IMR-90 (cell line): Measurements from ENCODE around the gene PPARD.

ENCODE experiments used
- BHLHE40 ChIP-seq: fragments of 150-350 bp; IDR thresholded peaks from 2 replicates; pipeline ENCODE4 v1.6.1; 2016; ENCODE audit warnings: mild to moderate bottlenecking, low read depth, low read length
- CEBPB ChIP-seq: IDR thresholded peaks from 2 replicates; pipeline ENCODE4 v1.6.1; 2012; ENCODE audit warnings: low read depth, low read length, improper control_type of control experiment
- FOS ChIP-seq: fragments of 150-350 bp; IDR thresholded peaks from 2 replicates; pipeline ENCODE4 v1.6.1; 2016; ENCODE audit warnings: low read depth, low read length
- MAZ ChIP-seq: IDR thresholded peaks from 2 replicates; pipeline ENCODE4 v1.6.1; 2012; ENCODE audit warnings: low read depth, mild to moderate bottlenecking, low read length, improper control_type of control experiment, moderate library complexity, borderline replicate concordance
- MXI1 ChIP-seq: IDR thresholded peaks from 2 replicates; pipeline ENCODE4 v1.6.1; 2012; ENCODE audit warnings: low read depth, mild to moderate bottlenecking, low read length, moderate library complexity, borderline replicate concordance
- NFE2L2 ChIP-seq: fragments of 150-350 bp; IDR thresholded peaks from 2 replicates; pipeline ENCODE4 v1.6.1; 2016; ENCODE audit warnings: low read depth, mild to moderate bottlenecking, low read length
- POLR2A ChIP-seq: IDR thresholded peaks from 2 replicates; pipeline ENCODE4 v1.6.1; 2012; ENCODE audit warnings: mild to moderate bottlenecking, low read depth, low read length
- RAD21 ChIP-seq: IDR thresholded peaks from 2 replicates; pipeline ENCODE4 v1.6.1; 2012; ENCODE audit warnings: low read length, improper control_type of control experiment
- RCOR1 ChIP-seq: IDR thresholded peaks from 2 replicates; pipeline ENCODE4 v1.6.1; 2012; ENCODE audit warnings: mild to moderate bottlenecking, low read length, improper control_type of control experiment; ENCODE audit not compliant: insufficient replicate concordance
- RFX5 ChIP-seq: IDR thresholded peaks from 2 replicates; pipeline ENCODE4 v1.8.0; 2012; ENCODE audit warnings: low read depth, mild to moderate bottlenecking, low read length, moderate library complexity
- SMC3 ChIP-seq: fragments of 150-350 bp; IDR thresholded peaks from 2 replicates; pipeline ENCODE4 v1.6.1; 2016; ENCODE audit warnings: low read depth, mild to moderate bottlenecking, antibody characterized with exemption, low read length, moderate library complexity
- TF ChIP-seq, protein P1 (sequence below): conservative IDR thresholded peaks from 2 replicates; pipeline ENCODE4 v1.5.1; 2012; ENCODE audit warnings: mild to moderate bottlenecking, low read depth, low read length, improper control_type of control experiment
- TF ChIP-seq, protein P2 (sequence below): fragments of 150-350 bp; IDR thresholded peaks from 2 replicates; pipeline ENCODE4 v1.6.1; 2016; ENCODE audit warnings: low read depth, mild to moderate bottlenecking, low read length, moderate library complexity, borderline replicate concordance
- TF ChIP-seq, protein P3 (sequence below): fragments of 150-350 bp; IDR thresholded peaks from 2 replicates; pipeline ENCODE4 v1.6.1; 2017; ENCODE audit warnings: mild to moderate bottlenecking, antibody characterized with exemption, low read length, low read depth

- TF ChIP-seq RCOR1 (no peak), POLR2A (no peak), SMC3 (no peak), FOS (no peak), CEBPB (no peak), RFX5 (no peak), BHLHE40 (no peak), MAZ (no peak), MXI1 (no peak), RAD21 (no peak), NFE2L2 (no peak)
- TF ChIP-seq, protein P1, sequence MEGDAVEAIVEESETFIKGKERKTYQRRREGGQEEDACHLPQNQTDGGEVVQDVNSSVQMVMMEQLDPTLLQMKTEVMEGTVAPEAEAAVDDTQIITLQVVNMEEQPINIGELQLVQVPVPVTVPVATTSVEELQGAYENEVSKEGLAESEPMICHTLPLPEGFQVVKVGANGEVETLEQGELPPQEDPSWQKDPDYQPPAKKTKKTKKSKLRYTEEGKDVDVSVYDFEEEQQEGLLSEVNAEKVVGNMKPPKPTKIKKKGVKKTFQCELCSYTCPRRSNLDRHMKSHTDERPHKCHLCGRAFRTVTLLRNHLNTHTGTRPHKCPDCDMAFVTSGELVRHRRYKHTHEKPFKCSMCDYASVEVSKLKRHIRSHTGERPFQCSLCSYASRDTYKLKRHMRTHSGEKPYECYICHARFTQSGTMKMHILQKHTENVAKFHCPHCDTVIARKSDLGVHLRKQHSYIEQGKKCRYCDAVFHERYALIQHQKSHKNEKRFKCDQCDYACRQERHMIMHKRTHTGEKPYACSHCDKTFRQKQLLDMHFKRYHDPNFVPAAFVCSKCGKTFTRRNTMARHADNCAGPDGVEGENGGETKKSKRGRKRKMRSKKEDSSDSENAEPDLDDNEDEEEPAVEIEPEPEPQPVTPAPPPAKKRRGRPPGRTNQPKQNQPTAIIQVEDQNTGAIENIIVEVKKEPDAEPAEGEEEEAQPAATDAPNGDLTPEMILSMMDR, result no peak
- TF ChIP-seq, protein P2, sequence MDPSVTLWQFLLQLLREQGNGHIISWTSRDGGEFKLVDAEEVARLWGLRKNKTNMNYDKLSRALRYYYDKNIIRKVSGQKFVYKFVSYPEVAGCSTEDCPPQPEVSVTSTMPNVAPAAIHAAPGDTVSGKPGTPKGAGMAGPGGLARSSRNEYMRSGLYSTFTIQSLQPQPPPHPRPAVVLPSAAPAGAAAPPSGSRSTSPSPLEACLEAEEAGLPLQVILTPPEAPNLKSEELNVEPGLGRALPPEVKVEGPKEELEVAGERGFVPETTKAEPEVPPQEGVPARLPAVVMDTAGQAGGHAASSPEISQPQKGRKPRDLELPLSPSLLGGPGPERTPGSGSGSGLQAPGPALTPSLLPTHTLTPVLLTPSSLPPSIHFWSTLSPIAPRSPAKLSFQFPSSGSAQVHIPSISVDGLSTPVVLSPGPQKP, result no peak
- TF ChIP-seq, protein P3, sequence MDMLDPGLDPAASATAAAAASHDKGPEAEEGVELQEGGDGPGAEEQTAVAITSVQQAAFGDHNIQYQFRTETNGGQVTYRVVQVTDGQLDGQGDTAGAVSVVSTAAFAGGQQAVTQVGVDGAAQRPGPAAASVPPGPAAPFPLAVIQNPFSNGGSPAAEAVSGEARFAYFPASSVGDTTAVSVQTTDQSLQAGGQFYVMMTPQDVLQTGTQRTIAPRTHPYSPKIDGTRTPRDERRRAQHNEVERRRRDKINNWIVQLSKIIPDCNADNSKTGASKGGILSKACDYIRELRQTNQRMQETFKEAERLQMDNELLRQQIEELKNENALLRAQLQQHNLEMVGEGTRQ, result no peak
Observed at GRCh38 chr6:35409245-35409644, 66.9 kb downstream of the PPARD start.
